Loucy (cell line): ENCODE measurements around the gene ZNF524.

Experiments
- H2AFZ ChIP-seq: fragments of 200-600 bp; sonication (generic); 2 replicates; pipeline ENCODE4 v1.6.0; 2016; ENCODE audit warnings: antibody characterized with exemption, mild to moderate bottlenecking, low read length, moderate library complexity
- H3F3A ChIP-seq: fragments of 200-600 bp; 2 replicates; pipeline ENCODE4 v1.6.0; 2016; ENCODE audit warnings: antibody characterized with exemption, low read depth, mild to moderate bottlenecking
- H3K27me3 ChIP-seq: fragments of 200-600 bp; sonication (generic); 2 replicates; pipeline ENCODE4 v1.6.1; 2014; ENCODE audit warnings: low read length, mild to moderate bottlenecking; ENCODE audit not compliant: insufficient read depth, poor library complexity, severe bottlenecking
- H3K36me3 ChIP-seq: fragments of 200-600 bp; sonication (generic); 2 replicates; pipeline ENCODE4 v1.6.1; 2016; ENCODE audit warnings: low read length; ENCODE audit not compliant: insufficient read depth
- H3K4me1 ChIP-seq: fragments of 200-600 bp; sonication (generic); 2 replicates; pipeline ENCODE4 v1.5.1; 2014; ENCODE audit warnings: low read length, mild to moderate bottlenecking; ENCODE audit not compliant: insufficient read depth, poor library complexity, severe bottlenecking
- H3K4me2 ChIP-seq: fragments of 200-600 bp; sonication (generic); 2 replicates; pipeline ENCODE4 v1.6.0; 2014; ENCODE audit warnings: antibody characterized with exemption, low read length, low read depth, mild to moderate bottlenecking; ENCODE audit not compliant: poor library complexity, severe bottlenecking
- H3K4me3 ChIP-seq: fragments of 200-600 bp; sonication (generic); 2 replicates; pipeline ENCODE4 v1.5.1; 2014; ENCODE audit warnings: low read length, mild to moderate bottlenecking, mixed read lengths; ENCODE audit not compliant: poor library complexity, severe bottlenecking
- H3K79me2 ChIP-seq: fragments of 200-600 bp; sonication (generic); 2 replicates; pipeline ENCODE4 v1.6.1; 2014; ENCODE audit warnings: low read length; ENCODE audit not compliant: insufficient read depth
- H3K9ac ChIP-seq: fragments of 200-600 bp; sonication (generic); 2 replicates; pipeline ENCODE4 v1.6.0; 2014; ENCODE audit warnings: mild to moderate bottlenecking, low read depth, low read length, moderate library complexity; ENCODE audit not compliant: poor library complexity, severe bottlenecking
- H3K9me2 ChIP-seq: fragments of 200-600 bp; sonication (generic); replicated peaks from 2 replicates; pipeline ENCODE4 v1.6.1; 2016; ENCODE audit warnings: low read depth, low read length, mixed read lengths
- H3K9me3 ChIP-seq: fragments of 200-600 bp; sonication (generic); 2 replicates; pipeline ENCODE4 v1.6.1; 2014; ENCODE audit warnings: mild to moderate bottlenecking, antibody characterized with exemption, low read length, low read depth; ENCODE audit not compliant: insufficient read depth
- H4K20me1 ChIP-seq: fragments of 200-600 bp; sonication (generic); 2 replicates; pipeline ENCODE4 v1.6.0; 2014; ENCODE audit warnings: antibody characterized with exemption, low read length, mild to moderate bottlenecking; ENCODE audit not compliant: insufficient read depth, poor library complexity, severe bottlenecking
- CTCF ChIP-seq: fragments of 200-600 bp; sonication (generic); conservative IDR thresholded peaks from 2 replicates; pipeline ENCODE4 v1.5.1; 2014; ENCODE audit warnings: mild to moderate bottlenecking, antibody characterized with exemption, low read length
- EZH2phosphoT487 ChIP-seq: fragments of 200-600 bp; IDR thresholded peaks from 2 replicates; pipeline ENCODE4 v1.6.1; 2018; ENCODE audit warnings: antibody characterized with exemption, mild to moderate bottlenecking, moderate library complexity, borderline replicate concordance

The ZNF524 gene

GRCh38 chr19:55576746-55577145 lies 23.3 kb upstream of the ZNF524 start:
- no peaks in the 10 kb centered on the region for H3K9me2 ChIP-seq
- H4K20me1 ChIP-seq: peaks cover 4% of the 10 kb centered on the region
- H3K4me1 ChIP-seq: peaks cover 7% of the 10 kb centered on the region
- H3K36me3 ChIP-seq: peaks cover 6% of the 10 kb centered on the region; the same call in 1 of the 2 replicates
- no peaks in the 10 kb centered on the region for H3F3A ChIP-seq
- H3K79me2 ChIP-seq: peaks cover 28% of the 10 kb centered on the region
- H3K4me3 ChIP-seq: no peak overlapping the region
- no peaks in the 10 kb centered on the region for H3K27me3 ChIP-seq
- H3K4me2 ChIP-seq: no peak overlapping the region
- TF ChIP-seq EZH2phosphoT487 (no peak), CTCF (no peak)
- H2AFZ ChIP-seq: no peak overlapping the region
- no peaks in the 10 kb centered on the region for H3K9me3 ChIP-seq
- no peak overlapping the region for H3K9ac ChIP-seq

- Histone ChIP-seq H3K36me3 (peaks cover 6% of the 10 kb centered on the region; the same call in 1 of the 2 replicates), H2AFZ (no peak overlapping the region), H3K4me1 (peaks cover 7% of the 10 kb centered on the region), H3K4me2 (no peak overlapping the region), H4K20me1 (peaks cover 4% of the 10 kb centered on the region), H3K9me2 (no peaks in the 10 kb centered on the region), H3K27me3 (no peaks in the 10 kb centered on the region), H3K9me3 (no peaks in the 10 kb centered on the region), H3F3A (no peaks in the 10 kb centered on the region), H3K4me3 (no peak overlapping the region), H3K9ac (no peak overlapping the region), H3K79me2 (peaks cover 28% of the 10 kb centered on the region)
- no peak for TF ChIP-seq EZH2phosphoT487
- TF ChIP-seq CTCF: no peak
Measured at GRCh38 chr19:55578031-55578760, 21.9 kb upstream of the ZNF524 start.

- peak overlapping the region; percentile 98 for H3K9ac ChIP-seq
- H3K36me3 ChIP-seq: peaks cover 6% of the 10 kb centered on the region; the same call in 1 of the 2 replicates
- H3F3A ChIP-seq: no peaks in the 10 kb centered on the region
- H3K9me2 ChIP-seq: no peaks in the 10 kb centered on the region
- H3K4me2 ChIP-seq: peak overlapping the region; percentile 79
- peaks cover 7% of the 10 kb centered on the region for H3K4me1 ChIP-seq
- H2AFZ ChIP-seq: no peak overlapping the region
- TF ChIP-seq EZH2phosphoT487: no peak
- TF ChIP-seq CTCF: no peak
- H3K9me3 ChIP-seq: no peaks in the 10 kb centered on the region
- peaks cover 28% of the 10 kb centered on the region for H3K79me2 ChIP-seq
- no peaks in the 10 kb centered on the region for H3K27me3 ChIP-seq
- H4K20me1 ChIP-seq: peaks cover 4% of the 10 kb centered on the region
- peak overlapping the region; percentile 94 for H3K4me3 ChIP-seq
Measured at GRCh38 chr19:55578761-55579747, 21.0 kb upstream of the ZNF524 start.
